GM18907 (cell line): ENCODE measurements around the gene HPSE2.
"Not testable (repeated sequence)": the region's sequence is repeated elsewhere in the genome, so short reads cannot be mapped to it uniquely, and the experiment has no call there.

Experiments used
- ATAC-seq: cut with Tn5 transposase; IDR thresholded peaks from one replicate; pipeline ENCODE4 v1.9.1; 2021; ENCODE audit warnings: mild to moderate bottlenecking, moderate library complexity; ENCODE audit not compliant: unreplicated experiment

HPSE2 gene

GRCh38 chr10:98577168-98577567 lies 658.5 kb downstream of the HPSE2 start:
- no peak for ATAC-seq

- no peak for ATAC-seq
These were observed 659.6 kb downstream of the HPSE2 start for GRCh38 chr10:98576096-98576495.

GRCh38 chr10:98572594-98572993 lies 663.1 kb downstream of the HPSE2 start:
- no peak for ATAC-seq

GRCh38 chr10:98570834-98571233 lies 664.8 kb downstream of the HPSE2 start:
- no peak for ATAC-seq

- no peak for ATAC-seq
These were observed 665.8 kb downstream of the HPSE2 start for GRCh38 chr10:98569853-98570252.

GRCh38 chr10:98568551-98568950 lies 667.1 kb downstream of the HPSE2 start:
- no peak for ATAC-seq

GRCh38 chr10:98567391-98568133 lies 668.1 kb downstream of the HPSE2 start:
- ATAC-seq: no peak

GRCh38 chr10:98563811-98564210 lies 671.8 kb downstream of the HPSE2 start:
- ATAC-seq: no peak

- ATAC-seq: no peak
These were observed 675.1 kb downstream of the HPSE2 start for GRCh38 chr10:98560565-98560964.

- ATAC-seq: no peak
These were observed 679.6 kb downstream of the HPSE2 start for GRCh38 chr10:98556061-98556460.

- no peak for ATAC-seq
These were observed 680.5 kb downstream of the HPSE2 start for GRCh38 chr10:98555021-98555619.

- not testable (repeated sequence) for ATAC-seq
These were observed 694.1 kb downstream of the HPSE2 start for GRCh38 chr10:98541561-98541960.

- ATAC-seq: no peak
These were observed 696.1 kb downstream of the HPSE2 start for GRCh38 chr10:98539578-98539977.

- ATAC-seq: no peak
These were observed 697.2 kb downstream of the HPSE2 start for GRCh38 chr10:98538472-98538871.

GRCh38 chr10:98536551-98536950 lies 699.1 kb downstream of the HPSE2 start:
- no peak for ATAC-seq

- ATAC-seq: no peak
These were observed 701.8 kb downstream of the HPSE2 start for GRCh38 chr10:98533746-98534445.

- ATAC-seq: no peak
These were observed 702.4 kb downstream of the HPSE2 start for GRCh38 chr10:98533241-98533640.

GRCh38 chr10:98528805-98529183 lies 706.9 kb downstream of the HPSE2 start:
- no peak for ATAC-seq

- no peak for ATAC-seq
These were observed 707.4 kb downstream of the HPSE2 start for GRCh38 chr10:98528166-98528804.

GRCh38 chr10:98525969-98526368 lies 709.7 kb downstream of the HPSE2 start:
- no peak for ATAC-seq

- no peak for ATAC-seq
These were observed 711.5 kb downstream of the HPSE2 start for GRCh38 chr10:98524124-98524523.

GRCh38 chr10:98519841-98520240 lies 715.8 kb downstream of the HPSE2 start:
- ATAC-seq: no peak
